Osteocyte (in vitro differentiated cells): Measurements from ENCODE around the gene PDE4D. TPM values are rescaled to one million over a fixed set of nuclear protein-coding genes. Genes with fewer than 3 reads are reported as not detected.

Experiments used
- DNase-seq: peaks from one replicate; pipeline ENCODE4 v3.0.0; 2021; ENCODE audit warnings: mixed read lengths; ENCODE audit not compliant: unreplicated experiment; ENCODE audit errors: extremely low spot score
- H3K27ac Mint-ChIP-seq: one replicate; pipeline ENCODE4 v1.8.0; 2021; ENCODE audit warnings: mild to moderate bottlenecking, mixed read lengths; ENCODE audit not compliant: unreplicated experiment
- H3K27me3 Mint-ChIP-seq: one replicate; pipeline ENCODE4 v1.8.0; 2021; ENCODE audit warnings: mixed read lengths; ENCODE audit not compliant: unreplicated experiment
- H3K36me3 Mint-ChIP-seq: one replicate; pipeline ENCODE4 v1.8.0; 2021; ENCODE audit warnings: mixed read lengths; ENCODE audit not compliant: unreplicated experiment
- H3K4me1 Mint-ChIP-seq: one replicate; pipeline ENCODE4 v1.8.0; 2021; ENCODE audit warnings: mixed read lengths; ENCODE audit not compliant: unreplicated experiment
- H3K4me3 Mint-ChIP-seq: one replicate; pipeline ENCODE4 v1.8.0; 2021; ENCODE audit warnings: mild to moderate bottlenecking, moderate library complexity, mixed read lengths; ENCODE audit not compliant: unreplicated experiment
- H3K9me3 Mint-ChIP-seq: one replicate; pipeline ENCODE4 v1.8.0; 2021; ENCODE audit warnings: mixed read lengths; ENCODE audit not compliant: unreplicated experiment
- CTCF ChIP-seq: fragments of 200-600 bp; sonication (generic); IDR thresholded peaks from 2 replicates; pipeline ENCODE4 v1.5.0; 2021; ENCODE audit warnings: antibody characterized with exemption, mild to moderate bottlenecking, moderate library complexity
- total RNA-seq: library from RNA; stranded (reverse); gene quantifications from 2 replicates; pipeline ENCODE4 v1.2.1, GENCODE V29; 2021

Gene PDE4D
- total RNA-seq, 1 donor from 2014 or later = 24.2 TPM

GRCh38 chr5:59571067-59571466, 322.5 kb downstream of the PDE4D start:
- no peak for DNase-seq
- TF ChIP-seq CTCF = no peak
- no peak overlapping the region for H3K27ac Mint-ChIP-seq
- no peak overlapping the region for H3K4me3 Mint-ChIP-seq
- H3K36me3 Mint-ChIP-seq = no peaks in the 10 kb centered on the region
- peaks cover 6% of the 10 kb centered on the region for H3K9me3 Mint-ChIP-seq
- H3K27me3 Mint-ChIP-seq = no peaks in the 10 kb centered on the region
- H3K4me1 Mint-ChIP-seq = no peaks in the 10 kb centered on the region

GRCh38 chr5:59569608-59570334, 323.8 kb downstream of the PDE4D start:
- no peak for DNase-seq
- no peaks in the 10 kb centered on the region for H3K36me3 Mint-ChIP-seq
- no peak overlapping the region for H3K4me3 Mint-ChIP-seq
- peaks cover 6% of the 10 kb centered on the region for H3K9me3 Mint-ChIP-seq
- TF ChIP-seq CTCF = no peak
- H3K27me3 Mint-ChIP-seq = no peaks in the 10 kb centered on the region
- H3K27ac Mint-ChIP-seq = no peak overlapping the region
- H3K4me1 Mint-ChIP-seq = no peaks in the 10 kb centered on the region

GRCh38 chr5:59569158-59569557, 324.4 kb downstream of the PDE4D start:
- Mint-ChIP-seq H3K36me3 (no peaks in the 10 kb centered on the region), H3K9me3 (peaks cover 6% of the 10 kb centered on the region), H3K27ac (no peak overlapping the region), H3K4me3 (no peak overlapping the region), H3K4me1 (no peaks in the 10 kb centered on the region), H3K27me3 (no peaks in the 10 kb centered on the region)
- TF ChIP-seq CTCF = no peak
- no peak for DNase-seq

GRCh38 chr5:59568161-59568560, 325.4 kb downstream of the PDE4D start:
- no peak for DNase-seq
- TF ChIP-seq CTCF = no peak

GRCh38 chr5:59565551-59565950, 328.0 kb downstream of the PDE4D start:
- Mint-ChIP-seq H3K4me1 (peaks cover 14% of the 10 kb centered on the region), H3K9me3 (peaks cover 6% of the 10 kb centered on the region), H3K36me3 (no peaks in the 10 kb centered on the region), H3K27me3 (no peaks in the 10 kb centered on the region), H3K27ac (no peak overlapping the region), H3K4me3 (no peak overlapping the region)
- no peak for DNase-seq
- no peak for TF ChIP-seq CTCF

More at GRCh38 chr5:59568161-59568560, 325.4 kb downstream of the PDE4D start:
- Mint-ChIP-seq H3K4me3 (no peak overlapping the region), H3K9me3 (peaks cover 6% of the 10 kb centered on the region), H3K27me3 (no peaks in the 10 kb centered on the region), H3K36me3 (no peaks in the 10 kb centered on the region), H3K4me1 (peaks cover 3% of the 10 kb centered on the region), H3K27ac (no peak overlapping the region)
